Pulmonary artery endothelial cell (primary cell): Measurements from ENCODE around the gene RAB3B. TPM values are rescaled to one million over a fixed set of nuclear protein-coding genes. Genes with fewer than 3 reads are reported as not detected.
"Not testable (repeated sequence)": the region's sequence is repeated elsewhere in the genome, so short reads cannot be mapped to it uniquely, and the experiment has no call there.

Source experiments
- DNase-seq: peaks from one replicate; pipeline ENCODE4 v3.0.0-alpha.2; 2011; ENCODE audit warnings: low read depth, low spot score
- total RNA-seq: library from RNA; depleted of rRNA; stranded (reverse); fragments of >200 nt; gene quantifications from 2 replicates; pipeline ENCODE4 v1.2.3, GENCODE V29; 2014

The RAB3B gene
- total RNA-seq, 1 donor from 2014 or later, result 23.3 TPM

DNA sequence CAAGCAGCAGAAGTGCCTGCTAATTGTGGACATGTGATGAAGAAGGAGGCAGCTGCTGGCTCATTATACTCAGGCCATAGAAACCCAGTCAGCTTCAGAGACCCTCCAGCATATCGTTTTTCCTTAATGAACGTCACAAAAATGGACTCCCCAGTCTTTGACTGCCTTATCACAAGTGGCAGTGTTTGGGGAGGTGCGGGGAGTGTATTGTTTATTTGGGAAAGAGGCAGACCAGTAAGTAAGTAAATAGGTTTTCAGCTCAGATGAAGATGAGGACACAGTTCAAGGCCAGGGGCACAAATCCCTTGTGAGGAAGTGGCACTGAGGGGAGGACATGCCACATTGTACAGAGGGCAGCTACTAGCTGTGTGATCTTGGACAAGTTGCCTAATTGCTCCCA lies 68.5 kb downstream of the RAB3B start:
- no peak for DNase-seq

- no peak for DNase-seq
These were observed 70.4 kb downstream of the RAB3B start for GRCh38 chr1:51920130-51920529.

DNA sequence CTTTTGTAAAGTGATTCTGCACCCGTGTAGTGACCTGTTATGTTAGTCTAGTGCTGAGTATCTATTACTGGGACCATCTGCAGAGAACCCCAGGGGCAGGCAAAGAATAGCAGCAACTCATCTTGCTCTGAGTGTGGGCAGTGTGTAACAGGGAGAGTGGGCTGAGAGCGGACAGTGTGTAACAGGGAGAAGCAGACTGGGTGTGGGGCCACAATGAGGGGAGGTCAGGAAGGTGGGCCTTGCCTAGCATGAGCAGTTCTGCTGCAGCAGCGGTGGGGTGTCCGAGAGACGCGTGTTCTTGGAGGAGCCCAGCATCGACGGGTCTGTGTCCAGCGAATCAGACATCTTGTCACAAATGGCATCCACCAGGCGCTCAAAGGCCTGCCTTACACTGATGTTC lies 70.8 kb downstream of the RAB3B start:
- DNase-seq, result no peak

GRCh38 chr1:51916587-51917405 lies 73.7 kb downstream of the RAB3B start:
- no peak for DNase-seq

DNA sequence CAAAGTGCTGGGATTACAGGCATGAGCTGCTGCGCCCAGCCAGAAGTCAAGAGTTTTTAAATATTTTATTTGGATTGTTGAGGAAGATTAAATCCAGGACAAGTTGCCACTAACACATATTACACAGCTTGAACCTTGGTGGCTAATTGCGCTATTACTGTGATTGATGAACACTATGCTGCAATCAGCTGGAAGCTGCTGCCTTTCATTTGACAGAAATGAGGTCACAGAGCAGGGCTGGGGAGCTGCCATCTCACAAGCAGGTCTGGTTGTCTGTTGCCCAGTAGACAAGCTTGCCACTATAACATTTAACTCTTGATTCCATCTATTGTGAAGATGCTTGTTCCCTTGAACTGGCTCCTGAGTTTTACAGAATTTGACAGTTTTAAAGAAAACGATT lies 74.5 kb downstream of the RAB3B start:
- no peak for DNase-seq

GRCh38 chr1:51912881-51913280 lies 77.6 kb downstream of the RAB3B start:
- no peak for DNase-seq

GRCh38 chr1:51910221-51911000 lies 80.1 kb downstream of the RAB3B start:
- DNase-seq, result no peak

DNA sequence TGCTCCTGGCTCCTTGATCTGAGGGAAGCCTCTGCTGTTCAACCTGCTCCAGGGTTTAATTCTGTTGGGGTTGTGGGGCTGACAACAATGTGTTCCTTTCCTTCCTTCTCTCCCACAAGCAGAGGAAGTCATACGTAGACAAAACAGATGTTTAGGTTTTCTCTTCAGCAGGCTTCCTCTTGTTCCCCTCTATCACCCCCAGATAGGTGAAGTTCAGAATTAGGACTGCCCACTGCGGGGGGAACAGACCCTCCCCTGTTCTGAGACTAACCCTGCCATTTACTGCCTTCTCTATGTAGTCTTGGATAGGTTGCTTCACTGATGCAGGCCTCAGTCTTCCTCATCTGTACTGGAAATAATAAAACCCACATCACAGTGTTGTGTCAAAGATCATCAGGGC lies 82.0 kb downstream of the RAB3B start:
- no peak for DNase-seq

DNA sequence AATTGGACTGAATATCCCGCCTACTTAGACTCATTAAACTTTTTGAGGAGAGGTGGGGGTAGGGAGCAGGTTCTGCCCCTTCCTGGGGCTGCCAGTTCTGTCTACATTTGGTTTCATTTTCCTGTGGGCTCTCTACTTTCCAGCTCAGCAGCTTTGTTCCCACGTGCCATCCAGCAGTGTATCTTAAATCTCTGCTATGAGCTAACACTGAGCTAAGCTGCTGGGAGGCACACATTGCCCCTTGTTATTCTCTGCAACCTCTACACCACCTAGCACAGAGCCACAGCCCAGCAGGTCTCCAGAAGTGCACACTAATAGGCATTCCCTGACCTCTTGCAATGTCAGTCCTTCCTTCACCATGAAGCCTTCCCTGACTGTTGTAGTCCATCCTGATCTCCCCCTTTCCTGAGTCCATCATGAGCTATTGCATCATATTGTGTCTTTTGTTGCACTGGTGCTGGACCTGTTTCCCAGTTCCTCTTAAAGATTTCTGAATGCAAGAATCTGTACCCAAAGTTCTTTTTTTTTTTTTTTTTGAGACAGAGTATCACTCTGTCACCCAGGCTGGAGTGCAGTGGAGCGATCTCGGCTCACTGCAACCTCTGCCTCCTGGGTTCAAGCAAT lies 83.3 kb downstream of the RAB3B start:
- DNase-seq, result no peak

- DNase-seq, result no peak
These were observed 84.0 kb downstream of the RAB3B start for GRCh38 chr1:51906306-51907078.

DNA sequence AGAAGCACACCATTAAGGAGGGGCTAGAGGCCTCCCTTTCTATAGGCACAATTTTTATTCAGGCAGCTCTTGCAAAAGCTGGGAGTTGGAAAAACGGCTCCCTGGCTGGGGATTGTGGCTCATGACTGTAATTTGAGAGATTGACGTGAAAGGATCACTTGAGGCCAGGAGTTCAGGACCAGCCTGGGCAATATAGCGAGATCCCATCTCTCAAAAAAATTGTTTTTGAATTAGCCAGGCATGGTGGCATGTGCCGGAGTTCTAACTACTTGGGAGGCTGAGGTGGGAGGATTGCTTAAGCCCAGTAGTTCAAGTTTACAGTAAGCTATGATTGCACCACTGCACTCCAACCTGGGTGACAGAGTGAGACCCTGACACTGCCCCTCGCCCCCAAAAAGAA lies 88.0 kb downstream of the RAB3B start:
- no peak for DNase-seq

DNA sequence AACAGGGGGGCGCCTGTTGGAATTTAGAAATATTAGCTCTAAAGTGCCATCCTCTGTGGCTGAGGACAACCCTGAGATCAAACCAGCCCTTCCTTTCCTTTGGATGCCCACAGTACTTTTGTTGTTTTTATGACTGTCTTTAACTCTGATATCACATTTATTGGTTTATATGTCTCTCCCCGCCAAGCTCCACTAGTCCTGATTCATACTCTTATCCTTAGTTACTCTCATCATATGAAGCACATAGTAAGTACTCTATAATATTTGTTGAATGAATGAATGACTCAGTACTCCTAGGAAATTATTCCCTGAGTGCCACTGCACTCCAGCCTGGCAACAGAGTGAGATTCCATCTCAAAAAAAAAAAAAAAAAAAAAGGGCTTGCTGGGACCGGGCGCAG lies 89.3 kb downstream of the RAB3B start:
- no peak for DNase-seq

DNA sequence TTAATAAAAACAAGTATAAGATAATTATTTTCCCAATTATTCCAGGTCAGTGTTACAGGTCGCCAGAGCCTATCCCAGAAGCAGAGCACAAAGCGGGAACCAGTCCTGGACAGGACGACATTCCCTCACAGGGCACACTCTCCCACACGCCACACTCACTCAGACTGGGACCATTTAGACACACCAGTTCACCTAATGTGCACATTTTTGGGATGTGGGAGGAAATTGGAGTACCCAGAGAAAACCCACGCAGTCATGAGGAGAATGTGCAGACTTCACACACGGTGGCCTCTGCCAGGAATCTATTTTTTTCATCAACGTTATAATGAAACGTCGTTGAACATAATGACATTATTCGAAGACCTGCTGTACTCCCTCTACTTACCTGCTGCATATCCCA lies 91.5 kb downstream of the RAB3B start:
- DNase-seq, result no peak

DNA sequence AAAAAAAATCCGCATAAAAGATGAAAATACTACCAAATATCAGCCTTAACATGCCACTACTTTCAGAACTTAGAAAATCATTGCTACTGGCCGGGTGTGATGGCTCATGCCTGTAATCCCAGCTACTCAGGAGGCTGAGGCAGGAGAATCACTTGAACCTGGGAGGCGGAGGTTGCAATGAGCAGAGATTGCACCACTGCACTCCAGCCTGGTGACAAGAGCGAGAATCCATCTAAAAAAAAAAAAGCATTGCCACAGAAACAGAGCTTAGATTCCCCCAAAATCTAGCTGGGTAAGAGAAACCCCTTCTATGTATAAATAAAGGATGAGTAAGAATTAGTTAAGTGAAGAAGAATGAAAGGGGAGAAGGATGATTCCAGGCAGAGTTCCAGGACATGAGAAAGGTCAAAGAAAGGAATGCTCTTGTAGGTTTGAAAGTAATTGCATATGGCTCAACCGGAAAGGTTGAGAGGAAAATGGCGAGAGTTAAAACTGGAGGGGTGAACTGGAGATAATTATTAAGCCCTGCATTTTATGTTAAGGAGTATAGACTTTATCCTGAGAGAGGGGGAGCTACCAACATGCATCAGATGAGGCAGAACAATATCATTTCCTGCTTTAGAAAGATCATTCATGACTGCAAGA lies 92.3 kb downstream of the RAB3B start:
- DNase-seq, result no peak

DNA sequence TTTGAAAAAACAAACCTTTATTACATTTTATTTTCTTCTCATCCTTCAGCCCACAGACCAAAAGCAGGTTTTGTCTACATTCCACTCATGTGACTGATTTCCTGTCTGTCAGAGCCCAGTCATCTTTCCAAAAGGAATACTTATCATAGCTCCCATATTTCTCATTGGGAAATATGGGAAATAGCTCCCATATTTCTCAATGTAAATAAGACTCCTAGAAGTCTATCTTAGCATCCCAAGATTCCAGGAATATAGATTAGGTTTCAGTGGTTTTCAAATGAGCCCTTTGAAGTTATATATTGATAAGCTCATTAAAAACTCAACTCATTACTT lies 92.8 kb downstream of the RAB3B start:
- DNase-seq, result peak; percentile 80

DNA sequence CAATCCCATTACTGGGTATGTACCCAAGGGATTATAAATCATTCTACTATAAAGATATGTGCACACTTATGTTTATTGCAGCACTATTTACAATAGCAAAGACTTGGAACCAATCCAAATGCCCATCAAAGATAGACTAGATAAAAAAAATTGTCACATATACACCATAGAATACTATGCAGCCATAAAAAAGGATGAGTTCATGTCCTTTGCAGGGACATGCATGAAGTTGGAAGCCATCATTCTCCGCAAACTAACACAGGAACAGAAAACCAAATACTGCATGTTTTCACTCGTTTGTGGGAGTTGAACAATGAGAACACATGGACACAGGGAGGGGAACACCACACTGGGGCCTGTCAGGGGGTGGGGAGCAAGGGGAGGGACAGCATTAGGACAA lies 95.8 kb downstream of the RAB3B start:
- not testable (repeated sequence) for DNase-seq

- peak; percentile 99 for DNase-seq
These were observed 111.7 kb downstream of the RAB3B start, which contains the start of gene NRDC for GRCh38 chr1:51878616-51879336. TSS of gene NRDC (minus strand) at chr1:51878727. CDS start at chr1:51878615, 112 bp downstream.

DNA sequence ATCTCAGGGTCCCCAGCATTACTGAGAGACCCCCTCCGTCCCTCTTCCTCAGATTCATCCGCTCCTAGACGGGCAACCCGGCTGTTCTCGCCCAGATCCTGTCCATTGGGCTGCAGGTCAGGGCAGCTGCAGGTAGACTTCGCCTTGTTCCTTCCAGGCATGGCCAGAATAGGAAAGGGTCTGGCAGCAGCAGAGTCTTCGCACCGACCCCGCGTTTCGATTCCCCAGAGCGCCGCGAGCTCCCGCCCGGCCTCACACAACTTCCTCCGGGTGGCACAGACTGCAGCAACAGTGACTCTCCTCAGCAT lies 112.2 kb downstream of the RAB3B start:
- DNase-seq, result no peak

GRCh38 chr1:51877434-51878307 lies 112.8 kb downstream of the RAB3B start:
- DNase-seq, result no peak

- DNase-seq, result no peak
These were observed 114.7 kb downstream of the RAB3B start for GRCh38 chr1:51875836-51876235.
